ENCODE measurements around the gene SLC45A3.
A peak's percentile ranks its signal among the peaks of the same experiment; 100 is the strongest.

The SLC45A3 gene

DNA sequence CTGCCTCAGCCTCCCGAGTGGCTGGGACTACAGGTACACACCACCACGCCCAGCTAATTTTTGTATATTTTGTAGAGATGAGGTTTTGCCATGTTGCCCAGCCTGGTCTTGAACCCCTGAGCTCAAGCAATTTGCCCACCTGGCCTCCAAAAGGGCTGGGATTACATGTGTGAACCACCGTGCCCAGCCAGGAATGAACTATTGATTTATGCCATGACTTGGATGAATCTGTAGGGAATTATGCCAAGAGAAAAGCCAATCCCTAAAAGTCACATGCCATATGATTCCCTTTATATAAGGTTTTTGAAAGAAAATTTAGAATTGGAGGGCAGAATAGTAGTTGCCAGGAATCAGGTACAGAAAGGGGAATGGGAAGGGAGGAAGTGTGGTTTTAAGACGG is 19.1 kb upstream of the SLC45A3 start:
- no peak for DNase-seq

GRCh38 chr1:205698921-205699320 is 18.6 kb upstream of the SLC45A3 start:
- no peak for DNase-seq

DNA sequence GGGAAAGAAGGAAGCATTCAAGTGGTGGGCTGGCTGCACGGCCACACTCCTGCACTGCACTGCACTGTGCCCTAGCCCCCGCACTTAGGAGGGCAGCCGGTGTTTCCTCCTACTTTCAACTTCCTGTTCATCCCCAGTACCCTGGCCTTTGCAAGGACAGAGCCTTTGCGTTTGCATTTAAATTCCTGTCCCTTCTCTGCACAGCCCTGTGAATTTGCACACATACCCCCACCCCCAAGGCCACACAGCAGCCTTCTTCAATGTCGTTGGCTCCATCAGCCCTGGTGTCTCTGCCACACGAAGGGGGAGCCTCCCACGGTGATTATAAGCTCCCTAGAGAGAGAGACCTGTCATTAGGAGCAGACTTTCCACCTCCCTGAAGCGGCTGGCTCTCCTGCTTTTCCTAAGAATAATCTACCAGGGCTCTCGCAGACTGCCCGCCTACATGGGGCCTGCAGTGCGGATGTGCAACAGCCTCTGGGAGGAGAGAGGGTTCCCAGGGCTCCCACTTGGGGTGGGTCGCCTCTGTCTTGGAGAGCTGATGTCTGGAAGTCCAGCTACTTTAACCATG is 13.2 kb upstream of the SLC45A3 start:
- DNase-seq, result no peak

DNA sequence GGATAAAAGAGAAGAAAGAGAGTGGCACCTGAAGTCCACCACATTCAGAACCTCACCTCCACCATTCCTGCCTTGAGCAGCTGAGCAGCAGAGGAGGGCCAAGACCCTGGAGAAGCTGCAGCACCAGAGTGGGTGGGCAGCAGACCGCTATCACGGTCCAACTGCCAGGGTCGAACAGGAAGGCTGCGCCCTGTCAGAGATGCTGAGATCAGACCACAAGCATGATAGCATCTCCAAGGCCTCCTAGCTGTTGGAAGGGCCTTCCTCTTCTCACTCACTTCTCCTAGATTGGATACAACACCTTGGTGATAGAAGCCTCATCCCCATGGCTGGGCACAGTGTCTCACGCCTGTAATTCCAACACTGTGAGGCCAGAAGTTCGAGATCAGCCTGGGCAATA is 12.1 kb upstream of the SLC45A3 start:
- no peak for DNase-seq

DNA sequence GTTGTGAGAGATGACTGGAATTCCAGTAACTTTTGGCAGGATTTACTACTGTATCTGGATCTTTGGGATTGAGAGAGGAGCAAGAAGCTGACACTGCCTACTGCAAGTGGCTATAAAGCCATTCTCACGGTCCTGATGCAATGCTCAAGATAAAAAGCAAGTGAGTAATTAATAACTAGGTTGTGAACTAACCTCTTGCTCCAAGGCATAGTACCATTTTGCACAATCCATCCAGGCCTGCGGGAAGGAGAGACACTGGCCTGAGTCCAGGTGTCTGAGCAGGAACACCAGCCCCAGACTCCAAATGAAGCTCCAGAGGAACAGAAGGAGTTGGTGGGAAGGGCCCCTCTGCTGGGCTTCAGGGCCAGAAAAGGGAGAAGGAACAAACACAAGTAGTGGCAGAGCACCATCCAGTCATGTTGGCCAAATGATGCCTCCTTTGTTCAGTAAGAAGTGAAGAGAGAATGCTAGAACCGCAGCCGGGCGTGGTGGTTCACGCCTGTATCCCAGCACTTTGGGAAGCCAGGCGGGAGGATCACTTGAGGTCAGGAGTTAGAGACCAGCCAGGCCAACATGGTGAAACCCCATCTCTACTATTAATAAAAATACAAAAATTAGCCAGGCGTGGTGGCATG is 9.9 kb upstream of the SLC45A3 start:
- DNase-seq, result no peak

GRCh38 chr1:205689479-205689878 is 9.2 kb upstream of the SLC45A3 start:
- no peak for DNase-seq

DNA sequence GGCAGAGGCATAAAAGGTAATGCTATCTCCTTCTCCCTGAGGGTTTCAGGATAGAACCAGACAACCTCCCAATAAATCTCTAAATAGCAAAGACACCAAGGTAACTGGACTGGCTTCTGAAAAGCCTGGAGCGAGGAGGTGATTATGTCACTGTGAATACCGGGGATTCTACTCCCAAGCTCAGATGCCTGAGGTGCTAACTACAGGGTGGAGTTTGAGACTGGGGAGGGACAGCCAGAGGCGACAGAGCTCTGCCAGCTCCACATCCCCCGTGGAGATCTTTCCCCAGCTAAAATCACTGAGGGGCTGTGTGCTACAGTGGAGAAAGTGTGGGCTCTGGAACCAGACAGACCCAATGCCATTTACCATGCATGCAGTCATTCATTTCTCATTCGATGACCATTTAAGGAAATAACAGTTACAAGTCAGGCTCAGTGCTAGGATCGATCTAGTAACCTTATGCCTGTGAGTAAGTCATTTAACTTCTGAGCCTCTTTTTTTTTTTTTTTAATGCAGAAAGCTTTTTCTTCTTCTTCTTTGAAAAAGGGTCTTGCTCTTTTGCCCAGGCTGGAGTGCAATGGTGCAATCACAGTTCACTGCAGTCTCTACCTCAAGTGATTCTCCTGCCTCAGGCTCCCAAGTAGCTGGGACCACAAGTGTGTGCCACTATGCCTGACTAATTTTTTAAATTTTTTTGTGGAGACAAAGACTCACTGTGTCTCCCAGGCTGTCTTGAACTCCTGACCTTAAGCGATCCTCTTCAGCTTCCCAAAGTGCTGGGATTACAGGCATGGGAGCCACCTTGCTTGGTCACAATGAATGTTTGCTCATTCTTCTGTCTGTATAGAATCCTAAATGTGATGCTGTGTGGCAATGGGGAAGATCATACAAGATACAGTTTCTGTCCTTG is 8.1 kb upstream of the SLC45A3 start:
- no peak for DNase-seq

- no peak for DNase-seq
Measured at GRCh38 chr1:205687242-205687641, 6.9 kb upstream of the SLC45A3 start.

- DNase-seq, result no peak
Measured at GRCh38 chr1:205681364-205681763, 1.1 kb upstream of the SLC45A3 start.

DNA sequence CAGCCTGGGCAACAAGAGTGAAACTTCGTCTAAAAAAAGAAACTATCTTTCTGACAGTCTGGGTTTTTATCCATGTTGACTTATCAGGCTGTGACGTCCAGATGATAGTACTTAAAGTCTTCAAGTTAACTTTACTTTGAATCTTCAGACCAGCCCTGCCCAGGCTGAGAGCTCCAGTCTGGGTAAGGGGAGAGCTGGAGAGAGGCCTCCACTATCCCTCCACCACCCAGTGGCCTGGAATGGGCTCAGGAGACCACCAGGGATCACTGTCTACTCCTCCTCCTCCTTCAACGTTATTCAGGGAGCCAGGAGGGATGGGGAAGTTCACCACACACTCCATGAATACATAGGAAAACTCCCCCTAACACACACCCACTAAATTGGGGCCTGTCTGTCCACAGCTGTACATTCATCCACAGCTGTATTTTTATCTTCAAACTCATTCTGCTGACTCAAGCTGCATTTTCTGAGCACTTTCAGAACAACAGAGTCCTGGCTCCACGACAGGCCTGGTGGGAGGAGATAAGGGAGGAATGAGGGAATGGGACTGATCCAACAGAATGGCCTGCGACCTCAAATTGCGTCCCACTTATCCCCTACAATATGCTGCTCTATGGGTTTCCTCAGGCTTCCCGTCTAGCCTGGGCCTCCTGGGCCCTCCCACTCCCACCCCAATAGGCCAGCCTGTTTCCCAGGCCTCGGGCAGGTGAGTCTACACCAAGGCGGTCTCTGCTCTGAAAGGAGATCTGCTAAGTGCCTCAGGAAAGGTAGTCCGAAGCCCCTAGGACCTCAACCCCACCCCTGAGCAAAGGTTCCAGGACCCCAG is 1.8 kb downstream of the SLC45A3 start:
- no peak for DNase-seq

DNA sequence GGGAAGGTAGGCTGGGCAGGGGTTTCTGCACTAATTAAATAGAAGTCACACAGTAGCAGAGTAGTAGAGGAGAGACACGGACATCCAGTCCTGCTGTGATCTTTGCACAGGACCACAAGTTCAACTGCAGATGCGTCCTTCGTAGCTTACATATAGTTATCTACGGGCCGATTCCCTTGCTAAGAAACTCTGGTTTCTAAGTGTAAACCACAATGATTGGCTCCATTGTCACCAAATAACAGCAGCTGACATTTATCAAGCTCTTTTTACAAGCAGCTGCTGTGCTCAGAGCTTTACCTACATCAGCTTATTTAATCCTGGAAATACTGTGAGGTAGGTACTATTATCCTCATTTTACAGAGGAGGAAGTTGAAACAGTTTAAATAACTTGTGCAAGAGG is 3.1 kb downstream of the SLC45A3 start:
- peak in 1 of 2 experiments; percentile 31 for DNase-seq

GRCh38 chr1:205676597-205676996 is 3.7 kb downstream of the SLC45A3 start:
- DNase-seq, result no peak

- DNase-seq, result no peak
Measured at GRCh38 chr1:205676002-205676401, 4.3 kb downstream of the SLC45A3 start.

DNA sequence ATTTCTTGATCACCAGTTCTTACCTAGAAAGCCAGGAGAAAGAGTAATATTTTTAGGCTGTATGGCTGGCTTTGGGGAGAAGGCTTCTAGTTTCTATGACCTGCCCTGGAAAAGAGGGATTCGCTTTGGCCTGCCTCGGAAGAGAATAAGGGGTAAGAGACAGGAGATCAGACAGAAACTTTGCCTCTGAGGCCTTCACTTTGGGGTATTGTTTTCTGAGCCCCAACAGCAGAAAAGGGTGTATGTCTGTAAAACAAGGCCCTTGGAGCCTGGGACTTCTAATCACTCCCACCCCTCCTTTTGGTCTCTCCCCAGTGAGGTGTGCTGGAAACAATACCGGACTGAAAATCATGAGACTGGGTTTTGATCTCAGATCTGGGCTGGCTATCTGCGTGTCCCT is 5.1 kb downstream of the SLC45A3 start:
- no peak for DNase-seq

GRCh38 chr1:205672970-205673369 is 7.3 kb downstream of the SLC45A3 start:
- DNase-seq, result no peak

DNA sequence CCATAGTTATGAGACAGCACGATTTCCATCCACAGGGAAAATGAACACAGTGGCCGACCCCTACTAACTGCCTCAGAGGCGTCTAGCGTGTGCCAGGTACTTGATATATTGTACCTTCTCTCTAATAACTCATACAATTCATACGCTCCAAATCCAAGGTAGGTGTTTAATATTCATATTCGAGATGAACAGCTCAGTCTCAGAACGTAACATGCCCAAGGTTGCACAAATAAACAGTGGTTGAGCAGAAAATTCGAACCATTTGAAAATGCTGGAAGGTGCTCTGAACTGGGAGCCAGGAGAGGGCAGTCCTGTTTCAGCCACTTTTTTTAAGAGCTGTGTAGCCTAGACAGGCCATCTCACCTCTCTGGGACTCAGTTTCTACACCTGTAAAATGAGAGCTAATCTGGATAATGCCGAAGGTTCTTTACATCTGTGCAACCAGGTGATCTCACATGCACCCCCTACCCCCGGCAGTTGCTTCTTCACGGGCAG is 7.9 kb downstream of the SLC45A3 start:
- DNase-seq, result no peak

DNA sequence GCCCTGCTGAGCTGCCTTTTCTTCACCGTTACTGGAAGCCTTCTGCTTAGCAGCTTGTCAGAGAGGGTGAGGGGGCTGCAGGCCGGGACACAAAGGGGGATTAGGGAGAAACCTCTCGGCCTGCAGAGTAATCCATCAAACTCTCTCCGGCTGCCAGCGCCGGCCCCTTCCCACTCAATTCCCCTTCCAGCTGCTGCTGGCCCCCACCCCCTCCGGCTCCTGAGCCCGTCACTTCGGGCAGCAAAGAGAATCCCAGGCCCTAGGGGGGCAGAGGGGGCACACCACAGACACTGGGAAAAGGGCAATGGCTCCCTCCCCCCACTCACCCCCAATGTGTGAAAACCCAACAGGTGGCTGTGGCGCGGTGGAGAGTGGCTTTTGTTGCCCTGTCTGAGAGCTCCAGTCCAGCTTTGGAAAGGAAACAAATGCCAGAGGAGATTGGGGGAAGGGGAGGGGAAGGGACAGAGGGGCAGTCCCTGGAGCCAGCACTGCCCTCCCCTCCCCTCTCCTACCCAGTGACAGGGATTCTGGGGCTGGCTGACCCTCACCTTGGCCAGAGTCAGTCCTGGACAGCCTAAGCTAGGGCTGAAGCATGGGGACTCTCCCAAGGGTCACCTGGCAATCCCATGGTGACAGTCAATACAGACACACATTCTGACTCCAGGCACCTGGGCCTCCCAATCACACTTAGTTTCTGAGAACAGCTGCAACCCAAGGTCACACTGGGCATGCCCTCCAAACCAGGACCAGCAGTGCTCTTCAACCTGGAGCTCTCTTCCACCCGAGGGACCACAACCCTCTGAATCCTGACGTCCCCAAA is 9.5 kb downstream of the SLC45A3 start:
- DNase-seq, result no peak

- no peak for DNase-seq
Measured at GRCh38 chr1:205670150-205670446, 10.2 kb downstream of the SLC45A3 start.

- DNase-seq, result no peak
Measured at GRCh38 chr1:205669341-205670149, 10.8 kb downstream of the SLC45A3 start.

DNA sequence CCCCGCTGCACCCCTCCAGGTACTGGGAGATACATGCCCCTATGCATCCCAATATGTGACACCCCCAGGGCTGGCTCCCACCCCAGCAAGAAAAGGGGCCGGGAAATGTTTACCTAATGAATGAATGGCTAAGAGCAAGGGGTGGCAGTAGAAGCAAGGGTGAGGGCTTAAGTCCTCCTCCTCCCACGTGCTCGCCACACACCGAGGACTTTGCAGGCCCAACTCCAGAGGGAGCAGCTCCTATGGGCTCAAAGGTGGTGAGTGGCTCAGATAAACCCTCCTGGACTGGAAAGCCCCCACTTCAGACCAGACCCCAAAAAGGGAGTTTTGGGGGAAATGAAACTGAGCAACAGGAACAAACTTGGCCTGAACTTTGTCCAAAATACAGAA is 11.4 kb downstream of the SLC45A3 start:
- peak; percentile 7 to 48 for DNase-seq

GRCh38 chr1:205667909-205668643 is 12.2 kb downstream of the SLC45A3 start:
- no peak for DNase-seq

All from AML-193 (cell line).